Stimulated activated CD8-positive, alpha-beta memory T cell treated with anti-CD3 and anti-CD28 coated beads, Interleukin-2, amount 100 ng/mL, for 48 hours (primary cell): Measurements from ENCODE around the gene PGBD5.
"Not testable (repeated sequence)": the region's sequence is repeated elsewhere in the genome, so short reads cannot be mapped to it uniquely, and the experiment has no call there.

ENCODE experiments used
- DNase-seq, 2 donors: peaks; one replicate each; pipeline ENCODE4 v3.0.0-alpha.2; 2020; ENCODE audit warnings: low read depth in 2 of 2

Gene PGBD5

DNA sequence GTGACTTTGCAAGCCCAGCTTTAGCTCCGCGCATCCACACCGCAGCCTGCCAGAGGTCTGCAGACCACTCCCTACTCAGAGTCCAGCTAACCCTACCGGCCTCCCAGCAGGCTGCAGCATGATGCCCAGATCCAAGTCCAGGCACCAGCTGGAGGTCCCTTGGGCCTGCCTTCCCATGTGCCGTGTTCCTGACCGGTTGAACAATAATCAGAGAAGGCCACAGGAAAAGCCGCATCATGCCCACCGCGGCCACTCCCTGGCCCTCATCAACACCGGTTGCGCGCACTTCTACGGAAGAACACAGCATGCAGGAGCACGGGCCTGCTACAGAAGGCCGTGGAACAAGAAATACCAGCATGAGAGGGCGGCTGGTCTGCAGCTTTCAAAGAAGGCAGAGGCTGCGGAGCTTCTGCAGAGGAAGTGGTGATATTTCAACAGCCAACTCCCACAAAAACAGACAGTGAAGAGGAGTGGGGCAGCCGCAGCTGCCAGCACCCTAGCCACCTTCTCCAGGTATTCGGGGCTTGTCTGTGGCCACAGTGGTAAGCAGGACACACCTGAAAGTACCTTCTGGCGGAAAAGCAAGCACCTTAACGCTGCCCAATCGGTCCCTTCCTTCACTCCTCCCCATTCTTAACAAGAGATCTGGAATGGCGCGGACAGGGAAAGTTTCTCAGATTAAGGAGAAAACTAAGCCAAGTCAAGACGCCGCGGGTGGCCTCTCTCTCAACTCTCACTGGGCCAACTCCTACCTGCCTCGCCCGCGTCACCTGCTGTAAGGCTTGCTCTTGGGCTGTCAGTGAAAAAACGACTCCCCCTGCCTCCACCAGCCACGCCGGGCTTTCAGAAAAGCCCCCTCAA, 1.5 kb downstream of the PGBD5 start:
- DNase-seq = no peak

DNA sequence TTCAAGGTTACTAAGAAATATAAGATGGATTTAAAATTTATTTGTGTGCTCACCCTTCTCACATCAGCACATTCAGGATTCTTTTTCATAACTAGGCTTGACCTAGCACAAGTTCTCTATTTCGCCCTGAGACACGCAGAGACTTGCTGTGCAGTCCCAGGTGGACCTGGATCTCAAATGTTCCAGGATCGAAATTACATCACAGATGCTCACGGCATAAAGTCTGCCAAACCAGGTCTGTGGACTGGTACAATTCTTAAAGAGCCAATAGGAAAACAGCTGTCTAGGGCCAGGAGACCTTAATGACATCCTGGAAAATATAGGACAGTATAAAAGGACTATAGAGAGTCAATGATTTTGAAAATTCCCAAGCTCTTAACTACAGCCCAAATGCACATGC, 2.2 kb downstream of the PGBD5 start:
- no peak for DNase-seq

DNA sequence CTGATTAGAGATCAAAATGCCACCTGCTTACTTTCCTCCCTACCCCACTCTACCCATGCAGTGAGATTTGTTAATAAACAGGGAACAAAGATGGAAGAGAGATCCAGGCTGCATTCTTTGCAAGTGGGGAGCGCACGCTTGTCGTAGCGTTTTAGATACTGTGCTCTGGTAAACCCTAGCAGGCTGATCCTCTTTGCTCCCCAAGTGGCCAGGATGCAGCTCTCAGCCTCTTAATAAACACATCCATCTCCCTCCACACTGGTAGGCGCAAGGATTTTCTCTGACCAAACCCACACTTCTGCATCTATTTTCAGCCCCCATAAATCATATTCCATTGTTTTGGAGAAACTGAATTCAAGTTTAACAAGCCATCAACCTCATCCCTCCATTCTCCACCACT, 2.9 kb downstream of the PGBD5 start:
- no peak for DNase-seq

DNA sequence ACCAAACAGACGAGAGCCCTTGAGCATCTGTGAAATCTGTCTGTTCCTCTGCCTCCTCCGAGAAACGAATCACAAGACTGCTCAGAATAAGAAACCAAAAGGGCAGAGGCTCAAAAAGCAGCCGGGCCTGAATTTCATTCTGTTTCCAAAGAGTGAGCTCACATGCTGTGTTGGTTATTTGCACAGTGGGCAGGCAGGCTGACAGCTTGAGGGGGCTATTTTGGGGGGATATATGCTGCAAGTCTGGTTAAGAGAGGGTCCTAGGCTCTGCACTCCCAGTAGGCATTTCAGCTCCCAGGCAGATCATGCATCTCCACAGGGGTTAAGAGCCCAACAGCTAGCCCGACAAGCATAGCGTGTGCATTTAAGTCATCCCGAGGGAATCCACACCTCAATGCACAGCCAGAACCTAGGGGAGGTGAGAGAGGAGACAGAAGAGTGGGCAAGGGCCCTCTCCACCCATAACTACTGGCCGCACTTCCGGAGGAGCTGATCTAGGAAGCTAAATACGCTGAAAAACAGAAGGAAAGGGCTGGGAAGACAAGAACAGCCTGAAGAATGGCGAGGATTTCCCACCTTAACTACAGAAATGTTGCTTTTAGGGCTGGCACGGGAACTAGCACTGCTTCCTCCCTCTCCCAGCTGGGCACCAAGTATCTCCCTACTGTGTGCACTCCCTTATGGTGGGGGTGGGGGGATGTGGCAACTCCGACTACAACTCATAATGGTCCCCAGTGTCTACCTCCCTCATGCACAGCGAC, 3.7 kb downstream of the PGBD5 start:
- DNase-seq = no peak

DNA sequence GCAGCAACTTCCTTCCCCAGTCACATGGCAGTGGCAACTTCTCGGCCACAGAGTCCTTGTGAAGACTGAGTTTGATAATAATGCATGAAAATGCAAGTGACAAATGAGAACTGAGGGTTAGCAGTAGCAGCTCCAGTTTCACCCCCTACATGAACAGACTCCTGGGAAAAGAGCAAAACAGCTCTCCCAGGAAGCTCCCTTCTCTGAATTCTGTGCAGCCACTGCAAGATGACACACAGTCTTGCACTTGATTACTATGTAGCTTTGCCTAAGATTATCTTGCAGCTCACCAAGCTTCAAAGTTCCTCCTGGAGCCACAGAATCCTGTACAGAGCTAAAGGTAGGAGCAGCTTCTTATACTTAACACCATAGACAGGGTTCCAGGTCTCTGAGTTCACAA, 4.7 kb downstream of the PGBD5 start:
- DNase-seq = no peak

DNA sequence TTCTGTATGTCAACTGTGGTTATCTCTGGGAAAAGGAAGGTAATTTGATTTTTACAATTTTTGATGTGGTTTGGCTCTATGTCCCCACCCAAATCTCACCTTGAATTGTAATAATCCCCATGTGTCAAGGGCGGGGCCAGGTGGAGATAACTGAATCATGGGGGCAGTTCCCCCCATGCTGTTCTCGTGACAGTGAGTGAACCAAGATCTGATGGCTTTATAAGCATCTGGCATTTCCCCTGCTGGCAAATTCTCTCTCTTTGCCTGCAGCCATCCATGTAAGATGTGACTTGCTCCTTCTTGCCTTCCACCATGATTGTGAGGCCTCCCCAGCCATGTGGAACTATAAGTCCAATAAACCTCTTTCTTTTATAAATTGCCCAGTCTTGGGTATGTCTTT, 5.8 kb downstream of the PGBD5 start:
- DNase-seq = not testable (repeated sequence)

DNA sequence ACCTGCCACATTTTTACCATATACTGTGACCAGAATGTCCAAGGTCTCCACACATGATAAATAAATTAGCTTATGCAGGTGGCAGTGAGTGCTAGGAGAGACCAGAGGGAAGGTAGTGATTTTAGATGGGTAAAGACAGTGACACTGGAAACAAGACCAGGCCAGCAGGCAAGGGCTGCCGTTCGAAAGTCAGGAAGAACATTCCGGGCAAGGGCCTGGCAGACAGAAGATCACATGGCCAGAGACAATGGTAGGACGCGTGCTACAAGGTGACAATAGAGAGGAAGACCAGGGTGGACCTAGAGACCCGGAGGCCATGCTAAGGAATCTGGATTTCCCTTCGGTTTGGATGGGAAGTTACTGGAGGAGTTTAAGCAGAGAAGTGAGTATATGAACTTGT, 9.7 kb downstream of the PGBD5 start:
- DNase-seq = no peak

DNA sequence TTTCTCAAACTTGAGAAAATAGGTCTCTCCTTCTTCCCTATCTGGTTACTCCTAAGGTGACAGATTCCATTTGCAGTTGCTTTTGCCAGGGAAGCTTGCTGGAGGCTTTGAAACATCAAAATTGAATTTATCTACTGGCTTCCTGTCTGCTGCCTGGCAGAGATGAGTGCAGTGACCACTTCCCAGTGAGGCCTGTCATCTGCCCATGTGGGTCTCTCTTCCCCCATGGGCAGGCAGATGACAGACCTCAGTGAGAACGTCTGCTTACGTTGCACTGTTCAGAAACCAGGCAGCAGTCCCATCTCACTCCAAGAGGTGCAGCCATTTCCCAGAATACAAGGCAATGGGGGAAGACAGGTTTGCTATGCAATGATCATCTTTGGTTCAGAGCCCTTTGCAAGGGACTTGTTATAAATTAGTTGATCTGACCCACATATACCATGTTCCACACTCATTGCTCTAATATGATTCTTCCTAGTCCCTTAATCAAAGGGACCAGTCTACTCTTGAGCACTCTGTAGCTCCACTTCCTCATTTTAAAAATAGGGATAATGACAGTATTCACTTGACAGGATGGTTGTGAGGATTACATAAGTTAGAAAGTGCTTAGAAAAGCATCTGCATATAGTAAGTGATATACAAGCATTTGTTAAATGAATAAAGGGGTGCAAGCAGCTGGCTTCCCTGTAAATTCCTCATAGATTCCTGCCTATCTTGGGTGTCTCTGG, 10.6 kb downstream of the PGBD5 start:
- DNase-seq = no peak

DNA sequence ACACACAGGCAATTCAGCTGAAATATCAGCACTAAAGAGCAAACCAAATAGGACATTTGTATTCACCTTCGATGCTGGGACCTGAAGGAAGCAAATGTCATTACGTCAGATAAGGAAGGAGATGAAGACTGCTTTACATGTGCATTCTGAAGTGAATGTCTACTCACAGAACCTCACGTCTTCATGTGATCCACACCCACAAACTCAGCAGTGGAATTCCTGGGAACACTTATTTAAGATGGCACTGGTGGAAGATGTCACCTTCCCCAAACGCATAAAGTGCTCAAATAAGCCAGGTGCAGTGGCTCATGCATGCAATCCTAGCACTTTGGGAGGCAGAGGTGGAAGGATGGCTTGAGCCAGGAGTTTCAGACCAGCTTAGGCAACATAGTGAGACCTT, 11.4 kb downstream of the PGBD5 start:
- DNase-seq = no peak

DNA sequence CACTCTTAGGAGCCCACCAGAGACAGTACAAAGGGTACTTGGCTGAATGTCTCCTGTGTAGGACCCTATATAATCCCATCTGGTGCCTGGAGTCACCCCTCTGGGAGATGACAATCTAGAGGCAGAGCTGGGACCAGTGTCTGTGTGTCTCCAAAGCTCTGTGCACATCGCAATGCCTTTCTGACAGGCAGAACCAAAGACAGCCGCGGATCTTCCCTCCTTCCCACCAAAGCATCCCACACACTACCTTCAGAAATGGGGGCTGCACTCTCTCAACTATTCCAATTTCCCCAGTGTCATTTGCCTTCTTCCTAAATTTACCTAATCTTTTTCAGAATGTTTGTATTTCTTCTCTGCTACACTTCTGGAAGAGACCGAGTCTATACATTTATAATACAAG, 12.0 kb downstream of the PGBD5 start:
- DNase-seq = no peak

DNA sequence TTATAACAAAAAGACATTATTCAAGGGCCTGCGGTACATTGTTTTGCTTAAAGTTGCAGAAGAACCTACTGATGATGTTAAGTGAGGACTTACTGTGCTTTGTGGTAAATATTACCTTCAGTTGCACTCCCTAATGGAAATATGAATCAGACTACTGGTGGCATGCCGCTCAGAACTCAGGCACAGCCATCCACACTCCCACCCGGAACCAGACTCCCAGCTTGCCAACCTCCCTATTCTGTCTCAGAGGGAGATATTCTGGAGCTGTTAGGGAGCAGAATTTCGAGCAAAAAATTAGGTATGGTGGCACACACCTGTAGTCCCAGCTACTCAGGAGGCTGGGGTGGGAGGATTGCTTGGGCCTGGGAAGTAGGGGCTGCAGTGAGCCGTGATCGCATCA, 13.1 kb downstream of the PGBD5 start:
- DNase-seq = no peak

DNA sequence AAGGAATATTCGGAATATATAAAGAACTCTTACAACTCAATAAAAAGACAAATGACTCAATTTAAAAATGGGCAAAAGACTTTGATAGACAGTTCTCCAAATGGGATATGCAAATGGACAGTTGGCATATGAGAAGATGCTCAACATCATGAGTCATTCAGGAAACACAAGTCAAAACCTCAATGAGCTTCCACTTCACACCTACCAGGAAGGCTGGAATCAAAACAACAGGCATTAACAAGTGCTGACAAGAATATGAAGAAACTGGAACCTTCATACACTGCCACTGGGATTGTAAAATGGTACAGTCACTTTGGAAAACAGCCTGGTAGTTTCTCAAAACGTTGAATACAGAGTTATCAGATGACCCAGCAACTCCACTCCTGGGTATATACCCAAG, 17.2 kb downstream of the PGBD5 start:
- no peak for DNase-seq

DNA sequence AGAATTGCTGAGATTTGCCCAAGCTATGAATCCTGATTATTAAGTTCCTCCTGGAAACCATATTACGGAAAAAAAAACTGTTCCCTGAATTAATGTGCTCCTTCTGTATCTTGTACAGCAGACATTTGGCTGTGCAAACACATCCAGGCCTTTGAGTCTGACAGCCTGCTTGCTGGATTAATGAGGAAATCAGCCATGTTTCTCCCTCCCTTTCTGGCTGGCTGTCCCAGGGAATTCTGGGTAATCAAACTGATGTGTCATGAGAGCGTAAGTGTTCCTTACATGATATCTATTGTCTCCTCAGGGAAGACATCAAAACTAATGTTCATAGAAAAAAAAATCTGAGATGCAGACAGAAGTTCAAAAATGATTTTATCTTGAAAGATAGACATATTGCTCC, 18.8 kb downstream of the PGBD5 start:
- DNase-seq = no peak

DNA sequence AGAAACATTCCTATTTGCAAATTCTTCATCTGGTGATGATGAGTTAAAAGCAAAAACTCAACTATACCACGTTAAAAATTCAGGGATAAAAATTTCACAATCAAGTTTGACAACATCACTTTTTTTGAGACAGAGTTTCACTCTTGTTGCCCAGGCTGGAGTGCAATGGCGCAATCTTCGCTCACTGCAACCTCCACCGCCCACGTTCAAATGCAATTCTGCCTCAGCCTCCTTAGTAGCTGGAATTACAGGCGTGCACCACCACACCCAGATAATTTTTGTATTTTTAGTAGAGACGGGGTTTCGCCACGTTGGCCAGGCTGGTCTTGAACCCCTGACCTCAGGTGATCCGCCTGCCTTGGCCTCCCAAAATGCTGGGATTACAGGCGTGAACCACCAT, 19.4 kb downstream of the PGBD5 start:
- DNase-seq = not testable (repeated sequence)

DNA sequence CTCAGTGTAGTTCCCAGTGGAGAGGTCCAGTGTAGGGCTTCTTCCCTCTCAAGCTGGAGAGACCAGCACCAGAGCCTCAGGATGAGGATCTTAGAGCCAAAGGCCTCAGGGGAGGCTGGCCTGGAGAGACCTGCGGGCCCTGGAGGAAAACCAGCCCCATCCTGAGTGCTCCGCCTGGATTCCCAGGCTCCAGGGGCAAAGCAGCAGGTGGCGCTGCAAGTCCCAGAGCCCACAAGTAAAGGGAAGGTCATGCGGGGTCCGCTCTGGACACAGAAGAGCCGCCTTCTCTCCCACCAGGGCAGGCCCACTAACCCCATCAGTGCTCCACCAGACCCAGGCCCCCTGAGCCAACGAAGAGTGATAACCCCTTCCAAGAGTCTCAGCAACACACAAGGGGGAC, 22.7 kb downstream of the PGBD5 start:
- no peak for DNase-seq

DNA sequence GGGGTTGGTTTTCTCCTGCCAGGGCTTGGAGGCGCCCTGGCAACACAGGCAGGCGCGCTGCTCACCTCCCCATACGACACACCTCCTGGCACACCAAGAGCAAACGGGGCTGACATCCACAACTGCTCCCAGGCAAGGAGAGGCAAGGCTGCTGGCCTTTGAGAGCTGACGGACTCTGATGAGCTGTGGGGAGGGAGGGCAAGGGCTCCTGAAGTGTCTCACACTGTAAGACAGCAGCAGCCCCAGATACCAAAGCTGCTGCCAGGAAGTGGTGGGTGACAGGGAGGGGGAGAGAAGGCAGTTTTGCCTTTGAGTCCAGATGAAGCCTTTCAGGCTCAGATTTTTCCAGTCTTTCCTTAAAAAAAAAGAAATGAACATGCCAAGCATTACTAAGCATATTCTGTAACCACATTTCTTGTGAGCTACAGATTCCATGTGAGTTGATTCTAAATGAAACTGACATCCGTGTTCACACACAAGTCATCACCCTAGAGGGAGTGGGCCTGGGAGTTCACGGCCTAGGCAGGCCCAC, 24.3 kb downstream of the PGBD5 start:
- DNase-seq = no peak

DNA sequence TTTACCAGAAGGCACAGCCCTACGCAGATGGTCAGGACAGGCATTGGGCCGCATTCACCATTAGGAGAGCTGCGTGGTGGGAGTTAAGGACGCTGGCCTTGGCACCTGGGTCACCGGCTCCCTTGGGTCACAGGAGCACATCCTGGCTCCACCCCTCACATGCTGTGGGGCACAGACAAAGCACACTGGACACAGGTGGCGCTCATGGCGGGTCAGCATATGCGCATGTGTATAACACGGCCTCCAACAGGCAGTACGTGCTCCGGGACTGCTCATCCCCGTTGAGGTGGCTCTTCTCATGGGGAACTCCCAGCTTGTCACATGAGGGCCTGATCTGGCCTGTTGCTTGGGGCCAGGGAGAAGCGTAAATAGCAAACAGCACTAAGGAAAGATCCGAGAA, 25.0 kb downstream of the PGBD5 start:
- DNase-seq = no peak

DNA sequence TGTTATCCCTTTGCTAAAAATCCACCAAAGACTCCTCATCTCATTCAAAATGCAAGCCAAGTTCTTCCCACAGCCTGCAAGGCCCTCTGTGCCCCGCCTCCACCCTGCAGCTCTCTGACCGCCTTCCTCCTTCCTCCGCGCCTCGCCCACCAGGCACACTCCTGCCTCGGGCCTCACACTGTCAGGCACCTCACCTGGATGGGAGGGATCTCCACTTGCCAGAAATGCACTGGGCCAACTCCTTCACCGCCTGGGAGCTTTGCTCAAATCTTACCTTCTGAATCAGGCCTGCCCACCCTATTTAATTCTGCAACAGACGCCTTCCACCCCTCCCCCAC, 26.2 kb downstream of the PGBD5 start:
- no peak for DNase-seq

DNA sequence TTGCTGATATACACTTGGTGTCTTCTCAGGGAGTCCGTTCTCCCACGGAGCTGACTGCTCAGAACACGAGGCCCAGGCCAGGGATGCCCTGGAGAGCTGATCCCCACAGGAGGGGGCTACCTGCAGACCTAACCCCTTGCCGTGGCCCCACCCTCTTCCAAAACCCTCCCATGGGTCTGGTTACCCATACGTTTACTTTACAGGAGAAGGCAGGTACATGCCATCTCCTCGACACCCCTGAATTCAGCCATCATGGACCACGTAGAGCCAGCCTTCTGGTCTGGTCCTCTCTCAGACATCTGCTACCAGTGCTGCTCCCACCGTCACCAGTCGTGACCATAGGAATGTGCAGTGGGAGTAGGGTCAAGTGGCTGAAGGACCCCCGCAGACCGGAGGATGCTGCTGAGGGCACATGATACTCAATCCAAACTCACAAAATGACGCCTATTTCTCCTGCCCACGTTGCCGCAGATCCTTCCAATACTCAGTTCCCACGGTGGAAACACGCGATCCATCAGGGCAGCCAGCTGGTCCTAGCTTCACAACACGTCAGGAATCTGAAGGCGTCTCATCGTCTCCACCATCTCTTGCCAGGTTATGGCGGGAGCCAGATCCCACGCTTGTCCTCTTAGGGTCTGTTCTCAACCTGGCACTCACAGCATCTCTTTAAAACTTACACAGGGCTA, 26.7 kb downstream of the PGBD5 start:
- no peak for DNase-seq

DNA sequence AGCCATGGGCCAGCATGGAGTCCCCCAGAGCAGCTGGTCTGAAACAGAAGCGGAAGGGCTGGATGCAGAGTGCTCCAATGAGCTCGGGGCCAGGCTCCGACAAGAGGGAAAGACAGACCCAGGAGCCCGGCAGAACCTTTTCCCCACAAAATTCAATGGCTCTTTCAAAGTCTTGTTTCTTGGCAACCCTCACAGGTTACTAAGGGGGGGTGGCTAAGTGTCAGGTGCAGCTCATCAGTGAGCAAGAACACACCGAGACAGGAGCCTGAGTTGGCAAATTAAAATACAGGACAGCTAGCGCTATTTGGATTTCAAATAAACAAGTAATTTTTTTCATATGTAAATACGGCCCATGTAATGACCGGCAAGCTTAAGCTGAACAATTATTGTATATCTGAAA, 27.3 kb downstream of the PGBD5 start:
- no peak for DNase-seq

DNA sequence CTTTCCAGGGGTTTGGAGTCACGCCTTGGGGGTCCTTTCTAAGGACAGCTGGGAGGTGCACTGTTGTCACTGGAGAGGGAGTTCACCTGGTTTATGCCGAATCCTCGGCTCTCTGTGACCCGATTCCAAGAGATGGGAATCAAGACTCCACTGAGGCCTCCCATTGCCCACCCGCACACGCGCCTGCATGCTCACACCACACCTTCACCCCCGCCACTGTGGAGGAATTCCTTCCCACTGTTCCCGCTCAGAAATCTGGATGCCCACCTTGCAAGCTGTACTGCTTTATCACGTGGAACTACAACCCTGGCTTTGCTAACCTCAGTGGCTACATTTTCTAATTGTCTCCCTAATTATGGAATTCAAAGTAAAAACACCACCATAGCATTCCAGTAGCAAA, 29.2 kb downstream of the PGBD5 start:
- DNase-seq = no peak

DNA sequence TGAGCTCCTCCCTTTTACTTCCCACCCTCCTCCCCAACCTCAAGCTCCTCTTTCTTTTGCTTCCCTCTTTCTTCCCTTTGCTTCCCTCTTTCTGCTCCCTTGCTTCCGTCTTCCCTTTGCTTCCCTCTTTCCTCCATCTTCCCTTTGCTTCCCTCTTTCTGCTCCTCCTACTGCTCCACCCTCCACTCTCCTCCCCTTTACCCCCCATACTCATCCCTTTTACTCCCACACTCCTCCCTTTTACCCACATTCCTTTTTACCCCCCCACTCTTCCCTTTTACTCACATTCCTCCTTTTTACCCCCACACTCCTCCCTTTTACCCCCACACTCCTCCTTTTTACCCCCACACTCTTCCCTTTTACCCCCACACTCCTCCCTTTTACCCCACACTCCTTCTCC, 30.2 kb downstream of the PGBD5 start:
- no peak for DNase-seq
